GM18907 (cell line): ENCODE data around the gene MBTPS1.

ENCODE experiments used
- ATAC-seq: cut with Tn5 transposase; IDR thresholded peaks from one replicate; pipeline ENCODE4 v1.9.1; 2021; ENCODE audit warnings: mild to moderate bottlenecking, moderate library complexity; ENCODE audit not compliant: unreplicated experiment

The MBTPS1 gene

GRCh38 chr16:84055801-84056634, 60.7 kb downstream of the MBTPS1 start:
- ATAC-seq = no peak

DNA sequence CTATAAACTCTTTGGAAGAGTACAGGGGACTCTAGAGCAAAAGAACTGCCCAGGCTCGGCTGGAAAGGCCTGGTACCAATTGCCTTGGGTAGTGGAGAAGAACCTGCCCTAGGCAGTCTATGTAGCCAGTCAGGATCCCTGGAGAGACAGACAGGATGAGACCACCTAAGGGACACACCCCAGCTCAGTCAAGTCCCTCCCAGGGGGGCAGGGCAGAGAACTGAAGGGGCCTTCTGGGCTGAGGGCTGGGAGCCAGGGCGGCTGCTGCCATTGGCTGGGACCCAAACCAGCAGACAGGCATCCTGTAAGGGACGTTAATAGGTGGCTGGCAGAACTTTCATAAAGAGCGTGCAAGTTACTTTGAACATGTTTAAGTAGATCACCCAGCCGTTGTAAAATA, 61.4 kb downstream of the MBTPS1 start:
- ATAC-seq = no peak

DNA sequence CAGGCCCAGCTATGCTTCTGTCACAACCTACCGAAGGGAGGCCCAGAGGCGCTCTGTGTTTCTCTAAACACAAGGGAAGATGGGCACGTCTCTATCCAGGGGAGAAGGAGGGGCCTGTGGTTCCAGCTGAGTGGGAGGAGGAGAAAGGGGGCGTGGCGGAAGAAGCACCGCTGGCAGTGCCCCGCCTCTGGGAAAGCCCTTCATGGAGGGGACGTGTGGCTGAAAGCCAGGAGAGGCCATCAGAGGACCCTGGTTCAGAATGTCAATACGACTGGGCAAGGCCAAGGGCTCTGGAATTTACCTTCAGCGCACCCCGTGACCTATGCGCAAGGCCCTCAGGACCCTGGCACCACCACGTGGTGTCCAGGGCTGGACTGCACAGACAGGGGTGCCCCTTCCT, 61.8 kb downstream of the MBTPS1 start:
- no peak for ATAC-seq

- no peak for ATAC-seq
Observed at GRCh38 chr16:84054271-84054670, 62.5 kb downstream of the MBTPS1 start.

- ATAC-seq = no peak
Observed at GRCh38 chr16:84053237-84053636, 63.5 kb downstream of the MBTPS1 start.

- no peak for ATAC-seq
Observed at GRCh38 chr16:84052071-84052622, 64.6 kb downstream of the MBTPS1 start.

DNA sequence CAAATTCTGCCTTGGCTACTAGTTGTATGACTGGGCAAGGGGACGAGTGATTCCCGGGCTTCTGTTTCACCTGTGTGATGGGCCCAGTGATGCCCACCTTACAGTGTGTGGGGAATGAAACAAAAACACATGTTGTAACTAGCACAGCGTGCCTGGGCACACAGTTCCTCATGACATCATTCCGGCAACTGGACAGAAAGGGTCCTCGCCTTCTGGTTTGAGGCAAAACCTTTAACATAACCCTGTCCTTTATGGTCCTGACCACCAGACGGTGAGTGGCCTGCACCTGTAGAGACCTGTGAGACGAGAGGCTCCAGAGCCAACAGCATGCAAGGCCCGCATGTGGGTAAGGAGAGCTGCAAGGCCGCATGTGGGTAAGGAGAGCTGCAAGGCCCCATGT, 66.4 kb downstream of the MBTPS1 start:
- no peak for ATAC-seq

DNA sequence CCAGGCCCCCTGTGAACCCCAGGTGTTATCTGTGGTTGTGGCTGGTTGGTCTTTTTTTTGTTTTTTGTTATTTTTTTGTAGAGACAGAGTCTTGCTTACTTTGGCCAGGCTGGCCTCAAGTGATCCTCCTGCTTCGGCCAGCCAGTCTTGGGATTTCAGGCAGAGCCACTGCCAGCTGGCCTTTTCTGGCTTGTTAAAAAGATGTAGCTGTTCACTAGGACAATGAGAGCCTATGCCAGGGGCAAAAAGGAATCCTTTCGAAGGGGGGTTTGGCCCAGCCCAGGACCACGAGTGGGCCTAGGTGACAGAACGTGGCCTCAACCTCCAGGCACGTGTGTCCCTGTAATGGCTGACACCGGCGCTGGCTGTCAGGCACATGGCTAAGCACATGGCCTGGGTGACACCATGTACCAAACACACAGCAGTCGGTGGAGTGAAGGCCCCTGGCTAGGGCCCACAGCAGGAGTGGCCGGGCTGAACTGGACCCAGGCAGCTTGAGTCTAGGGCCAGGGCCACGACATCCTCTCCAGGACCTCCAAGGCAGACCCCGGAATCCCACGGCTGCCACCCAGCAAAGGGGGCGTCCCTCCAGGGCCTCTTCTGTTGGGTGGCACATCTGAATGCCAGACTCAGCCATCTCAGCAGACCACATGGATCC, 67.2 kb downstream of the MBTPS1 start:
- ATAC-seq = no peak

- ATAC-seq = no peak
Observed at GRCh38 chr16:84048871-84049270, 67.9 kb downstream of the MBTPS1 start.

DNA sequence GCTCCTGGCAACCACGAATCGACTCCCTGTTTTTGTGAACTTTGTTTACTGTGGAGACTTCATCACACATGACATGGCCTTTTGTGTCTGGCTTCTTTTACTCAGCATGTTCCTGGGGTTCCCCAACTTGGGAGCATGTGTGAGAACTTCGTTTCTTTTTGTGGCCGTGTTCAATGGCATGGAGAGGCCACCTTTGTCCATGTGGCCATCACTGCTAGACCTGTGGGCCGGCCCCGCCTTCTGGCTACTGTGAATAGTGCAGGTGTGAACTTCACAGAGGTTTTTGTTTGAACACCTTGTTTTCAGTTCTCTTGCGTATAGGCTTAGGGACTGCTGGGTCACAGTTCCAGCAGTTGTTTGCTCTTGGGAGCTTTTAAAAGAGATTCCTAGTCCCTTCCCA, 68.5 kb downstream of the MBTPS1 start:
- ATAC-seq = no peak

DNA sequence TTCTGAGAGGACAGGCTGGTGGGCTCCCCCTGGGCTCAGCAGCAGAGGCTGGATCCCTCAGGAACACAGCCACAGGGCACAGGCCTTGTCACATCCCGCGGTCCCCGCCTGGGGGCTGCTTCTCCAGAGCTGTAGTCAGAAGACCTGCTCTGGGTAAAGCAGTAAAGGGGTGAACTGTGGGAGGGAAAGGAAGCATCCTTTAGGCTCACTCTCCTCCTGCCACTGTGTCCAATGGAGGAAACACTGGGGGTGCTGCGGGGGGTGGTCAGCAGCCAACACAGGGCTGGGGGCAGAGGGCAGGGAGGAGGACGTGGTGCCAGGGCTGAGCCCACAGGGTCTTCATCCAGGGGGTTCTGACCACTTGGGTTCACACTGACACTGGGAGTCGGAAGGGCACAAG, 69.1 kb downstream of the MBTPS1 start:
- no peak for ATAC-seq

DNA sequence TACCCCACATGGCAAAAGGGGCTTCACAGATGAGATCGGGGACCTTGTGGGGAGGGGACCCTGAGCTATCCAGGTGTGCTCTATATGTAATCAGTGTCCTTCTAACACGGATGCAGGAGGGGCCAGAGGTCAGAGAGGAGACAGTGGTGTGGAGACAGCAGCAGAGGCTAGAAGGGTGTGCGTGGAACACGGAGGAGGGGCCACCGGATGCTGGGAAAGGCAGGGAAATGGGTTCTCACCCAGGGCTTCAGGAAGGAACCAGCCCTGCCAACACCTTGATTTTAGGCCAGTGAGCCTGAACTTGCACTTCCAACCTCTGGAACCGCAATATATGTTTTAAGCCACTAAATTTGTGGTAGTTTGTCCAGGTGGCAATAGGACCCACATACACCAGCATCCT, 69.5 kb downstream of the MBTPS1 start:
- no peak for ATAC-seq

- no peak for ATAC-seq
Observed at GRCh38 chr16:84045818-84046470, 70.8 kb downstream of the MBTPS1 start.

- no peak for ATAC-seq
Observed at GRCh38 chr16:84045001-84045817, 71.5 kb downstream of the MBTPS1 start.

DNA sequence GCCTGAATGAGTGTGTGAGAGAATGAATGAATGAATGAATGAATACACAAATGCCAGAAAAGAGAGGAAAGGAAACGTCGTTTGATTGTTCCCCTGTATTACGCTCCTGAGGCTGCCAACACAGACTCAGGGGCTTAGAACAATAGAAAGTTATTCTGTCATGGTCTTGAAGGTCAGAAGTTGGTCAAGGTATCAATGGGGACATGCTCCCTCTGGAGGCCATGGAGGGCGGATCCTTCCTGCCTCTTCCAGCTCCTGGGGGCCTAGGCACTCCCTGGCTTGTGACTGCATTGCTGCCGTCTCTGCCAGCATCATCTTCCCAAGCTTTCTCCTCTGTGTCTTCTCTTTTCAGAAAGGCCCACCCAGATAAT, 72.6 kb downstream of the MBTPS1 start:
- no peak for ATAC-seq

DNA sequence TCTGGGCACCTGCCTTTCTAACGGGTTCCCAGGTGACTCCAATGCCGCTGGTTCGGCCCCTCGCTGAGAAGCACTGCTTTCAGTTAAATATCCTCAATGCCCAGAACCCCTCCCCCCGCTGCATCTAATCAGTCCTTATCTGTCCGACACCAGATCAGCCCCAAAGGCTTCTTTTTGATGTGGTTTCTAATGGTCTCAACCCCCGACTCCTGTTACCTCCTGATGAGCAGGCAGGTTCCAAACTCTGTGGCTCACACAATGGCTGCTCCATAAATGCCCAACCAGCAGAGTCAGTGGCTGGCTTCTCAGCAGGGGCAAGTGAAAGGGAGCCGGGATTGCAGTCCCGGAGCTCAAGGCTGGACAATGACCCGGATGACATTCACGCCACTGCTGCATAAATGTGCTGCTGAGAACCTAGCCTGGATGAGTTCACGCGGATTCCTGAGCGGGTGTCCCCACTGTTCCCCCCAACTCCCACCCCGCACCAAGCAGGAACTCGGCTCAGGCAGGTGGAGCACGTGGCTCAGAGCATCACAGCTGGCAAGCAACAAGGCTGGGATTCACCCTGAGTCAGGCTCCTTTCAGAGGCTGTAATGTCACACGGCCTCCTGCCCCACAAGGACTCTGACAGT, 73.1 kb downstream of the MBTPS1 start:
- ATAC-seq = no peak

- no peak for ATAC-seq
Observed at GRCh38 chr16:84042879-84043485, 73.8 kb downstream of the MBTPS1 start.

DNA sequence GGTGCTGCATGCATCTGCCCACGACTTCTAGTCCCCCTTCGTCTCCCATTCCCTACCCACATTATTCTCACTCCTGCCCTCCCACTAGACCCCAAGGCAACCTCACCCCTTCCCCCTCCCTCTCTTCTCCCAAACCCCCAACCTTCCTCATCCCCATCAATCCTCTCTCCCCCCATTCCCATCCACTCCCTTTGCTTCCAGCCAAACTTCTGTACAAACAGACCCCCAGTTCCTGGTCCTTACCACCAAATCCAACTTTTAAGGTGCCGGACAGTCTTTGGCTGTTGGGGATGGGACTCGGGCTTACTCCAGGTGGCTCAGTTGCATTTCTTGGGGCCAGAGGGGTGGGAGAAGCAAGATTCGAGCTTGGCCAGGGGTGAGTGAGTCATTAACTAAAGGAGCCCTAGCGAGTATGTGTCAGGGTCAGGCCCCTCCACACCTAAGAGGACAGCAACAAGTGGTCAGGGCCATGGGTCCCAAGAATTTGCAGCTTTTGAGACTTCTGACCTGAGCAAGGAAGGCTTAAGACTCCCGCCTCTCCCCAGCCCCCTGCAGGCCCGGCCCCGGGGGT, 74.3 kb downstream of the MBTPS1 start, which contains the start of gene SLC38A8:
TSS of gene SLC38A8 (minus strand) at position 488 of the 571 bp plus-strand sequence. CDS start 638 bp downstream, outside the sequence.
- no peak for ATAC-seq

GRCh38 chr16:84041881-84042280, 74.9 kb downstream of the MBTPS1 start:
- no peak for ATAC-seq
